Measurements from ENCODE around the gene ZNF80.

DNA sequence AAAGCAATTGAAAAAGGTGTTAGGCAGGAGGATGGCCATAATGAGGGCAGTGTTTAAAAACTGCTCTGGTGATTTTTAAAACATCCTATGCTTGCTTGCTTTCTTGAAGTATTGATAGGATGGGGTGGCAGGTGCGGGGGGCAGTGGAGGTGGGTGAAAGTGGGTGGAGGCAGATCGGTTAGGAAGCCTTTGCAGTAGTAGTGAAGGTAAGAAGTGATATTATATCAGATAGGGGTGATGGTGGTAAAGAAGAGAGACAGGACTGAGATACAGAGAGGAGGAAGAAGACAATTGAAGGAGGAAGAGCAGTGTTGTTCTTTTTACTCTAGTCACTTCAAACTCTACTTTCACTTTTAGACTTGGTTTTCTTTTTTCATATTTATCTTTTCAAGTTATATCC is 11.1 kb downstream of the ZNF80 start:
- no peak for TF ChIP-seq CEBPB (IDR thresholded peaks at IDR 0.05)
- TF ChIP-seq TAF1 (IDR thresholded peaks at IDR 0.05; ENCODE audit: low read depth), result no peak
- TF ChIP-seq EP300 (IDR thresholded peaks at IDR 0.05; ENCODE audit: borderline replicate concordance), result no peak
- TF ChIP-seq, protein P1, sequence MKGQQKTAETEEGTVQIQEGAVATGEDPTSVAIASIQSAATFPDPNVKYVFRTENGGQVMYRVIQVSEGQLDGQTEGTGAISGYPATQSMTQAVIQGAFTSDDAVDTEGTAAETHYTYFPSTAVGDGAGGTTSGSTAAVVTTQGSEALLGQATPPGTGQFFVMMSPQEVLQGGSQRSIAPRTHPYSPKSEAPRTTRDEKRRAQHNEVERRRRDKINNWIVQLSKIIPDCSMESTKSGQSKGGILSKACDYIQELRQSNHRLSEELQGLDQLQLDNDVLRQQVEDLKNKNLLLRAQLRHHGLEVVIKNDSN (IDR thresholded peaks at IDR 0.05), result no peak
- TF ChIP-seq CREB1 (IDR thresholded peaks at IDR 0.05; ENCODE audit: low read depth), result no peak
- no peak for TF ChIP-seq RAD21 (IDR thresholded peaks at IDR 0.05; ENCODE audit: low read depth)
- no peak for TF ChIP-seq MAX (IDR thresholded peaks at IDR 0.05)
- TF ChIP-seq FOXM1 (IDR thresholded peaks at IDR 0.05; ENCODE audit: borderline replicate concordance, low read depth), result no peak
- TF ChIP-seq EGR1 (IDR thresholded peaks at IDR 0.05), result no peak
- TF ChIP-seq YY1 (IDR thresholded peaks at IDR 0.05; ENCODE audit: low read depth), result no peak
- no peak for TF ChIP-seq REST (IDR thresholded peaks at IDR 0.05; ENCODE audit: low read depth)
- TF ChIP-seq ZBTB7A (IDR thresholded peaks at IDR 0.05; ENCODE audit: low read depth), result no peak
- TF ChIP-seq TEAD4 (IDR thresholded peaks at IDR 0.05), result no peak
